Measurements from ENCODE around the gene TTC9B.

Gene TTC9B

GRCh38 chr19:40247735-40248262 lies 29.6 kb upstream of the TTC9B start:
- no peak for DNase-seq (ENCODE audit: low read depth)

- no peak for DNase-seq (ENCODE audit: low read depth)
Observed at GRCh38 chr19:40247178-40247577, 29.0 kb upstream of the TTC9B start.

GRCh38 chr19:40246292-40247073 lies 28.3 kb upstream of the TTC9B start:
- DNase-seq (ENCODE audit: low read depth): no peak

- DNase-seq (ENCODE audit: low read depth): no peak
Observed at GRCh38 chr19:40245506-40246128, 27.4 kb upstream of the TTC9B start.

GRCh38 chr19:40244579-40245317 lies 26.6 kb upstream of the TTC9B start:
- DNase-seq (ENCODE audit: low read depth): no peak

GRCh38 chr19:40243181-40243580 lies 25.0 kb upstream of the TTC9B start:
- no peak for DNase-seq (ENCODE audit: low read depth)

- no peak for DNase-seq (ENCODE audit: low read depth)
Observed at GRCh38 chr19:40242480-40242879, 24.3 kb upstream of the TTC9B start.

GRCh38 chr19:40241809-40242384 lies 23.7 kb upstream of the TTC9B start:
- DNase-seq (ENCODE audit: low read depth): no peak

GRCh38 chr19:40241125-40241808 lies 23.1 kb upstream of the TTC9B start:
- DNase-seq (ENCODE audit: low read depth): no peak

GRCh38 chr19:40240332-40240731 lies 22.1 kb upstream of the TTC9B start:
- DNase-seq (ENCODE audit: low read depth): no peak

- no peak for DNase-seq (ENCODE audit: low read depth)
Observed at GRCh38 chr19:40239415-40240226, 21.4 kb upstream of the TTC9B start.

GRCh38 chr19:40238775-40239174 lies 20.6 kb upstream of the TTC9B start:
- DNase-seq (ENCODE audit: low read depth): no peak

GRCh38 chr19:40237791-40238190 lies 19.6 kb upstream of the TTC9B start:
- DNase-seq (ENCODE audit: low read depth): no peak

- no peak for DNase-seq (ENCODE audit: low read depth)
Observed at GRCh38 chr19:40236366-40236765, 18.2 kb upstream of the TTC9B start.

GRCh38 chr19:40236026-40236355 lies 17.8 kb upstream of the TTC9B start:
- no peak for DNase-seq (ENCODE audit: low read depth)

- no peak for DNase-seq (ENCODE audit: low read depth)
Observed at GRCh38 chr19:40235238-40236025, 17.2 kb upstream of the TTC9B start.

GRCh38 chr19:40234429-40235237 lies 16.4 kb upstream of the TTC9B start:
- DNase-seq (ENCODE audit: low read depth): no peak

GRCh38 chr19:40233811-40234389 lies 15.7 kb upstream of the TTC9B start:
- DNase-seq (ENCODE audit: low read depth): no peak
